WERI-Rb-1 (cell line): ENCODE results near the gene ATP6V0A1.
"Not testable (repeated sequence)": the region's sequence is repeated elsewhere in the genome, so short reads cannot be mapped to it uniquely, and the experiment has no call there.

Experiments
- DNase-seq: peaks from one replicate; pipeline ENCODE4 v3.0.0-alpha.2; 2020
- H3K27ac ChIP-seq: fragments of 250-450 bp; sonication (Bioruptor Pico); 2 replicates; pipeline ENCODE4 v1.5.1; 2020; ENCODE audit warnings: mild to moderate bottlenecking, moderate library complexity
- H3K27me3 ChIP-seq: fragments of 250-450 bp; sonication (Bioruptor Pico); 2 replicates; pipeline ENCODE4 v1.5.1; 2021; ENCODE audit warnings: mild to moderate bottlenecking, low read depth, moderate library complexity; ENCODE audit not compliant: insufficient read depth, severe bottlenecking
- H3K36me3 ChIP-seq: fragments of 250-450 bp; sonication (Bioruptor Pico); 2 replicates; pipeline ENCODE4 v1.5.1; 2020; ENCODE audit warnings: mild to moderate bottlenecking, moderate library complexity
- H3K4me3 ChIP-seq: 2 replicates; pipeline ENCODE4 v1.5.1; 2011; ENCODE audit warnings: low read depth, mild to moderate bottlenecking, control low read depth, low read length
- H3K9me3 ChIP-seq: fragments of 250-450 bp; sonication (Bioruptor Pico); 2 replicates; pipeline ENCODE4 v1.5.1; 2021; ENCODE audit warnings: mild to moderate bottlenecking, moderate library complexity; ENCODE audit not compliant: severe bottlenecking
- CTCF ChIP-seq: IDR thresholded peaks from 2 replicates; pipeline ENCODE4 v1.5.1; 2011; ENCODE audit warnings: low read depth, mild to moderate bottlenecking, control low read depth, inconsistent platforms, low read length

The ATP6V0A1 gene

DNA sequence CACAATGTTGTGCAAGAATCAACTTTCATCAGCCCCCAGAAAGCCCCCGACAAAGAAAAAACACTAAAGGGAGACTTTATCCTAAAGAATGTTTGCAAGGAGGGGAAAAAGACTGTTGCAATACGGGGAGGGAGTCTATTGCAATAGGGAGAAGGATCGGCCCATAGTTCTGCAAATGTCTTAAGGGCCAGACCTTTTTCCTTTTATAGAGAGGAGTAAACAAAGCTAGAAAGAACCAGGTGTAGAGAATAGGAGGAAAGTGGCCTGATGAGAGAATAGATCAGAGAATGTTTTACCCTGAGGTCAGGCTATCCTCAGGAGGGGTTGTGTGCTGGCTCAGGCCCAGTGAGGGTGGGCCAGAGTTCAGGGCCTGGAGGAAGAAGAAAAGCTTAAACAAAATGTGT lies 26.9 kb upstream of the ATP6V0A1 start:
- Histone ChIP-seq H3K36me3 (no peaks in the 10 kb centered on the region), H3K27me3 (no peaks in the 10 kb centered on the region), H3K9me3 (no peaks in the 10 kb centered on the region), H3K27ac (no peak overlapping the region), H3K4me3 (no peak overlapping the region)
- DNase-seq = no peak
- no peak for TF ChIP-seq CTCF

- no peaks in the 10 kb centered on the region for H3K9me3 ChIP-seq
- H3K27me3 ChIP-seq = no peaks in the 10 kb centered on the region
- no peak for TF ChIP-seq CTCF
- no peak overlapping the region for H3K27ac ChIP-seq
- DNase-seq = no peak
- H3K36me3 ChIP-seq = no peaks in the 10 kb centered on the region
- no peak overlapping the region for H3K4me3 ChIP-seq
Observed at GRCh38 chr17:42436391-42436790, 22.3 kb upstream of the ATP6V0A1 start.

- H3K27me3 ChIP-seq = no peaks in the 10 kb centered on the region
- no peaks in the 10 kb centered on the region for H3K36me3 ChIP-seq
- H3K4me3 ChIP-seq = no peak overlapping the region
- peak; percentile 70 for DNase-seq
- H3K9me3 ChIP-seq = no peaks in the 10 kb centered on the region
- no peak overlapping the region for H3K27ac ChIP-seq
- TF ChIP-seq CTCF = peak; percentile 65
Observed at GRCh38 chr17:42438600-42439567, 19.8 kb upstream of the ATP6V0A1 start.

DNA sequence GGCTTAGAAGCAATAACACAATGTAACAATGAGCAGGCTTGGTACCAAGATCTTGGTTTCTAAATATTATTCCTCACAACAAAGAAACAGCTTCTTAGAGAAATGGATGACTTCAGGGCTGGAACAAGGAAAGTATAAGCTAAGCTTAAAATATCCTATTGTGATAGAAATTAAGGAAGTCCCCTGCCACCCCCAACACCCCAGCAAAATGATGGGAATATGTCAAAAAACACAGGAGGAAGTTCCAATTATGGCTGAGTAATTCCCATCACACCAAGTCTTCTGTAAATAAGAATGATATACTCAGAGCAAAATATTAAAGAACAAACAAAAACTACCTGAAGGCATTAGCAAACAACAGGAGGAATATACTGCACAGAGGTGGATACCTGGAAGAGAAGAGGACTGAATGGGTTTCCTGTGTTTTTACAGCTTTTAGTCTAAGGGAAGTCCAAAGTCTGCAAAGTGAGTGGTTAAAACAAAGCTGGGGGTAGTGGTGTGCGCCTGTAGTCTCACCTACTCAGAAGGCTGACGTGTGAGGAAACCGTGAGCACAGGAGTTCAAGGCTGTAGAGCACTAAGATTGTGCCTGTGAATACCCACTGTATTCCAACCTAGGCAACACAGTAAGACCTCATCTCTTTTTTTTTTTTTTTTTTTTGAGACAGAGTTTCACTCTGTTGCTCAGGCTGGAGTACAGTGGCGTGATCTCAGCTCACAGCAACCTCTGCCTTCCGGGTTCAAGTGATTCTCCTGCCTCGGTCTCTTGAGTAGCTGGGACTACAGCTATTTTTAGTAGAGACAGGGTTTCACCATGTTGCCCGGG lies 17.1 kb upstream of the ATP6V0A1 start:
- no peaks in the 10 kb centered on the region for H3K9me3 ChIP-seq

DNA sequence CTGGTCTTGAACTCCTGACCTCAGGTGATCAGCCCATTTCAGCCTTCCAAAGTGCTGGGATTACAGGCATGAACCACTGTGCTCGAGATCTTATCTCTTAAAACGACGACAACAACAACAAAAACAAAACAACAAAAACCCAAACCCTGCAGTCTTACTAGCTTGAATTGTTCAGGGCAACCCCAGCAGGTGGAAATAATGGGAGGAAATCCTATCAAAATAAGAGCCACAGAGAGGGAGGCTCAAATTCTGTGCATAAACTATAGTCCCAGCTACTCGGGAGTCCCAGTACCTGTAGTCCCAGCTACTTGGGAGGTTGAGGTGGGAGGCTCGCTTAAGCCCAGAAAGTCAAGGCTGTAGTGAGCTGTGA lies 16.5 kb upstream of the ATP6V0A1 start:
- Histone ChIP-seq H3K27me3 (no peaks in the 10 kb centered on the region), H3K36me3 (no peaks in the 10 kb centered on the region), H3K27ac (no peak overlapping the region), H3K9me3 (peaks cover 1% of the 10 kb centered on the region), H3K4me3 (no peak overlapping the region)
- no peak for DNase-seq
- no peak for TF ChIP-seq CTCF

More for the DNA sequence above, 17.1 kb upstream of the ATP6V0A1 start:
- H3K36me3 ChIP-seq = no peaks in the 10 kb centered on the region
- no peak overlapping the region for H3K4me3 ChIP-seq
- TF ChIP-seq CTCF = no peak
- H3K27me3 ChIP-seq = no peaks in the 10 kb centered on the region
- DNase-seq = no peak
- H3K27ac ChIP-seq = no peak overlapping the region

- H3K27ac ChIP-seq, DNase-seq: not testable (repeated sequence)
Observed at GRCh38 chr17:42449176-42449575, 9.5 kb upstream of the ATP6V0A1 start.

GRCh38 chr17:42449838-42450237 lies 8.8 kb upstream of the ATP6V0A1 start:
- not testable (repeated sequence) for H3K4me3 ChIP-seq, H3K27ac ChIP-seq, H3K27me3 ChIP-seq, DNase-seq, H3K36me3 ChIP-seq
- H3K9me3 ChIP-seq = peaks cover 19% of the 10 kb centered on the region

More at GRCh38 chr17:42449176-42449575, 9.5 kb upstream of the ATP6V0A1 start:
- peaks cover 19% of the 10 kb centered on the region for H3K9me3 ChIP-seq
- H3K27me3 ChIP-seq, H3K4me3 ChIP-seq, H3K36me3 ChIP-seq: not testable (repeated sequence)

- H3K9me3 ChIP-seq = peaks cover 19% of the 10 kb centered on the region
- H3K36me3 ChIP-seq, H3K27me3 ChIP-seq, DNase-seq, H3K4me3 ChIP-seq, H3K27ac ChIP-seq: not testable (repeated sequence)
Observed at GRCh38 chr17:42451270-42451669, 7.4 kb upstream of the ATP6V0A1 start.
